UCSD-AML1 (cell line): ENCODE measurements around the gene UVRAG.
"Not testable (repeated sequence)": the region's sequence is repeated elsewhere in the genome, so short reads cannot be mapped to it uniquely, and the experiment has no call there.

Experiments
- DNase-seq: peaks from one replicate; lab custom pipeline; 2025; ENCODE audit not compliant: unreplicated experiment; lab: John Stamatoyannopoulos, UW

UVRAG gene

DNA sequence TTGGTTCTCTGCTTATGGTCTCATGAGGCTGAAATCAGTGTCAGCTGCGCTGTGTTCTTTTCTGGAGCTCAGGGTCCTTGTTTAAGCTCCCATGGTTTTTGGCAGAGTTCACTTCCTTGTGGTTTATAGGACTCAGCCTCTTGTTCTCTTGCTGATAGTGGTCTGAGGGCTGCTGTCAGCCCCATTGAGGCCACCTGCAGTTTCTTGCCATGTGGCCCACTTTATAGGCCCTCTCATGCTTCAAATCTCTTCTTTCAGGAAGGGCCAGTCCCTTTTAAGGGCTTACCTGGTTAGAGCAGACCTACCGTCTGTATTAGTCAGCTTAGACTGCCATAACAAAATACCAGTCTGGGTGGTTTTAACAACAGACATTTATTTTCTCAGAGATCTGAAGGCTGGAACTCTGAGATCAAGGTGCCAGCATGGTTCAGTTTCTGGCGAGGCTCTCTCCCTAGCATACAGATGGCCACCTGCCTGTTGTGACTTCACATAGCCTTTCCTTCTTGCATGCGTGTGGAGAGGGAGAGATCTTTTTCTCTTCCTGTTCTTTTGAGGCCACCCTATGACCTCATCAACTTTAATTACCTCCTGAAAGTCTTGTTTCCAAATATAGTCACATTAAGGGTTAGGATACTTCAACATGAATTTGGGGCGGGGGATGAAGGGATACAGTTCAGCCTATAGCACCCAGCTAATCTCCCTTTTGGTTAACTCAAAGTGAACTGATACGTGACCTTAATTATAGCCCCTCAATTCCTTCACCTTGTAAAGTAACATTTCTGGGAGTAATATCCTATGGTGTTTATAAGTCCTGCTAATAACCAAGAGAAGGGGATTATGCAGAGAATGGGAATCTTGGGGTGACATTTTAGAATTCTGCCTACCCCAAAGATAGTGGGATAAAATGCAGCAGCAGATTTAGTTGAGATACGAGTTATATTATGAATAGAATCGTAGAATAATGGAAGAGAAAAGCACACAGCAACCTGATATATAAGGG lies 131.8 kb downstream of the UVRAG start:
- DNase-seq: no peak

- DNase-seq: no peak
These were observed 134.1 kb downstream of the UVRAG start for GRCh38 chr11:75949023-75949672.

- no peak for DNase-seq
These were observed 135.1 kb downstream of the UVRAG start for GRCh38 chr11:75950141-75950540.

DNA sequence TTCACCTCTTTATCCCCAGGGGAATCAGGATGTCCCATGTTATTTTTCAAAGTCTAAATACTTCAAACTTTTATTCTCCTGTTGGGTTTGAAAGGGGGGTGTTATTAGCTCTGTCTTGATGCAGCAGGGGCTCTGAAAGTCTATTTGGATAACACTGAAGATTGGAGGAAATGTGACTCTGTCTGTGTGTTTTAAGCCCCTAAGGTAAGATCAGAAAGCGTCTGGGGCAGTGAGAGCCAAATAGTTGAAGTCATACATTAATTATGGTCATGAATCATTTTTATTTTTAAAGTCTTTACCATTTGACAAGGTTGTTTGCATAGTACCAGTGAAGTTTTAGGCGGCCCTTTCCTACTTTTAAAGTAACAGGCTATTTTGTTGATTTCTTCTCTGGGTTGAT lies 139.0 kb downstream of the UVRAG start:
- no peak for DNase-seq

DNA sequence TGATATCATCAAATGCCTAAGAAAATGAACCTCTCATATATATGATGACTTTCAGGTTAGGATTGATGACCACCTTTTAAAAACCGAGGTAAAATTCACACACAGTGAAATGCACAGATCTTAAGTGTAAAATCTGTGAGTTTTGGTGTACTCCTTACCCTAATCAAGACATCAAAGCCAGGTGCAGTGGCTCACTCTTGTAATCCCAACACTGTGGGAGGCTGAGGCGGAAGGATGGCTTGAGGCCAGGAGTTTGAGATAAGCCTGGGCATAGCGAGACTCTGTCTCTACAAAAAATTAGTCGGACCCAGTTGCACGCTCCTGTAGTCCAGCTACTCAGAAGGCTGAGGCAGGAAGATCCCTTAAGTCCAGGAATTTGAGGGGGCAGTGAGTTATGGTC lies 140.4 kb downstream of the UVRAG start:
- DNase-seq: no peak

GRCh38 chr11:75959540-75959939 lies 144.5 kb downstream of the UVRAG start:
- DNase-seq: no peak

DNA sequence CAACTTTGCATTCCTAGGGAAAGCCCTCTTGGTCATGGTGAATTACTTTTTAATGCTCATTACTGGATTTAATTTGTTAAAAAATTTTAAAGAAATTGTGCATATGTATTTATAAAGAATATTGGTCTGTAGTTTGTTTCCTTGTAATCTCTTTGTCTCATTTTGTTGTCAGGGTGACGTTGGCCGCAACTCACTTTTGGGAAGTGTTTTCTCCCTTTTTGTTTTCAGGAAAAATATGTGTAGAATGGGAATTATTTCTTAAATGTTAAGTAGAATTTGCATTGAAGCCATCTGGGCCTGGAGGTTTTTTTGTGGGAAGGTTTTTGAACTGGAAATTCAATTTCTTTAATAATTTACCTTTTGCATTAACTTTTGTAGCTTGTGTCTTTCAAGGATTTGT lies 149.1 kb downstream of the UVRAG start:
- DNase-seq: no peak

DNA sequence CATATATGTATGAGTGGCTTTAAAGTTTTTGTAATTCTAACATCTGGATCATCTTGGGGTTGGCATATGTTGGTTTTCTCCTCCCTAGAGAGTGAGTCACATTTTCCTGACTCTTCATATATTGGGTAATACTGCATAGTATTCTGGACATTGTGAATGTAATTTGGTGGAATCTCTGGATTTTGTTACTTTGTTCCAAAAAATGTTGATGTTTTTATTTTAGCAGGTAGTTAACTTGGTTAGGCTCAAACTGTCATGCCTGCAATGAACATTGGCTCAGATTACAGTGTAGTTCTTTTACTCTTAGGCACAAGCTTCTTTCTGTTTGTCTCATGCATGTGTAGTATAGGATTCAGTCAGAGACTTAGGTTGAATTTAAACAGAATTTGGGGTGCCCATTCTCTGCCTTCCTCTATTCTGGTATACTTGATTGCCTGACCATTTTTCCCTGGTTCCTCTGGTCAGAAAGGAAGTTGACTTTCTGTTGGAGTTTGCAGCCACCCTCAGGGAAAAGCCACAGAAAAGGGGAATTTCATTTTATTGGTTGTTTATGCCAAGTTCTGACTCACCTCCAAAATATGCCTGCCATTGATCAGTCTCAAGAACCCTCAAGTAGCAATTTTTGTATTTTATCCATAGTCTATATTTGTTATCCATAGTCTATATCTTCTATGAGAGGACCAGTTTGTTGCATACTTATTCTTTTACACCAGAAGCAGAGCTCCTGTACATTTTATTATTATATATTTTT lies 151.7 kb downstream of the UVRAG start:
- DNase-seq: no peak

DNA sequence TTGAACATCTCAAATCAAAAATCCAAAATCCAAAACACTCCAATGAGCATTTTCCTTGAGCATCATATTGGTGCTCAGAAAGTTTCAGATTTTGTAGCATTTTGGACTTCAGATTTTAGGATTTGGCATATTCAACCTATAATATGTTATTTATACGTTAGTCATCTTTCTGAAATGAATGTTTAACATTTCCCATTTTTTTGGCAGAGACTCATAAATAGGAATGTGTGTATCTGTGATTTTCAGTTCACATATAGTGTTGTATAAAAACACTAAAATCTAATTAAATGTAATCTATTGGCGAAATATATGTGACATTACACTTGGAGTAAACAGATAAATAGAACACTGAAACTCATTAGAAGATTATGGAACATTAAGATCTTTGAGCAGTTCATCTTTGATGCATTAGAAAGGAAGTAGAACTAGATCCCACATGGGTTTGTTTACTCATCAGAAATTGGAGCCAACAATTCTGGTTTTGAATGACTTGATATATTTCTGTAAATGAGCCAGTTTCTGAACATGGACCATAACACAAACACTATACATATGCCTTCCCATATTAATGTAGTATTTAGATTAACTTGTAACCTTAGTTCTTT lies 153.1 kb downstream of the UVRAG start:
- no peak for DNase-seq

- DNase-seq: no peak
These were observed 154.8 kb downstream of the UVRAG start for GRCh38 chr11:75969626-75970308.

DNA sequence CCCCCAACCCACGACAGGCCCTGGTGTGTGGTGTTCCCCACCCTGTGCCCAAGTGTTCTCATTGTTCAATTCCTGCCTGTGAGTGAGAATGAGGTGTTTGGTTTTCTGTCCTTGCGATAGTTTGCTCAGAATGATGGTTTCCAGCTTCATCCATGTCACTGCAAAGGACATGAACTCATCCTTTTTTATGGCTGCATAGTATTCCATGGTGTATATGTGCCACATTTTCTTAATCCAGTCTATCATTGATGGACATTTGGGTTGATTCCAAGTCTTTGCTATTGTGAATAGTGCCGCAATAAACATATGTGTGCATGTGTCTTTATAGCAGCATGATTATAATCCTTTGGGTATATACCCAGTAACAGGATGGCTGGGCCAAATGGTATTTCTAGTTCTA lies 158.7 kb downstream of the UVRAG start:
- DNase-seq: not testable (repeated sequence)

GRCh38 chr11:75979075-75979474 lies 164.1 kb downstream of the UVRAG start:
- DNase-seq: not testable (repeated sequence)

GRCh38 chr11:75979479-75980027 lies 164.5 kb downstream of the UVRAG start:
- not testable (repeated sequence) for DNase-seq

- no peak for DNase-seq
These were observed 165.0 kb downstream of the UVRAG start for GRCh38 chr11:75980031-75980430.

DNA sequence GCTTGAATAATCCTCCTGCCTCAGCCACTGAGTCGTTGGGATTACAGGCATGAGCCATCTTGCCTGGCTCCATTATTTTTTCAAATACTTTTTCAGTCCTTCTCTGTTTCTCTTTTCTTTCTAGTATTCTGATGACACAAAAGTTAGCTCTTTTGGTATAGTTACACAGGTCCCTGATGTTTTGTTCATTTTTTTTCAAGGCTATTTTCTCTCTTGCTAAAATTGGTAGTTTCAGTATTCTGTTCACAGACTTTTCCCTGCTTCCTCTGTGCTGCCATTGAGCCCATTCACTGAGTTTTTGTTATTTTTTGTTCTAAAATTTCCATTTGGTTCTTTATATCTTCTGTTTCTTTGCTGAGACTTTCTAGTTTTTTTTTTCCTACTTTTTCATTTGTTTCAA lies 166.5 kb downstream of the UVRAG start:
- DNase-seq: no peak

GRCh38 chr11:75982309-75982708 lies 167.3 kb downstream of the UVRAG start:
- DNase-seq: no peak

GRCh38 chr11:75986966-75987365 lies 172.0 kb downstream of the UVRAG start:
- no peak for DNase-seq

DNA sequence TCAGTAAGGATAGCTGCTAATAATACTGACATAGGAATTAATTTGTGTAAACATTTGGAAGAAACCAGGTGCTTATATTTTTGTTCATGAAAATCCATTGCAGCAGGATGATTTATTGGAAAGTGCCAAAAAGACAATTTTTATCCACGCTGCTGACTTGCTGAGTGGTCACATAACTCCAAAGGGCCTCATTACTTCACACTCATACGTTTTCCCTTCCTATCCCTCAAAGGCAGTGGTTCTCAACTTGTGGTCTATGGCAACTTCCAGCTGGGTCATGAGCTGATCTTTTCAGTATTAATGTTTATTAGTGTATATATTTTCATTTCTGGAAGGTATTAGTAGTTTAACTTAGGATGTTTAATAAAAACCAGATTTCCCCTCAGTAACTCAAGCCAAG lies 178.1 kb downstream of the UVRAG start:
- DNase-seq: no peak

- no peak for DNase-seq
These were observed 179.6 kb downstream of the UVRAG start for GRCh38 chr11:75994616-75995015.
